Measurements from ENCODE around the gene P2RY8.

P2RY8 gene

GRCh38 chrX:1492421-1493012 is 44.5 kb downstream of the P2RY8 start:
- TF ChIP-seq MAX (IDR thresholded peaks at IDR 0.05): no peak
- TF ChIP-seq RAD21 (IDR thresholded peaks at IDR 0.05; ENCODE audit: low read depth): no peak
- TF ChIP-seq TAF1 (IDR thresholded peaks at IDR 0.05; ENCODE audit: low read depth): no peak
- TF ChIP-seq, protein P1, sequence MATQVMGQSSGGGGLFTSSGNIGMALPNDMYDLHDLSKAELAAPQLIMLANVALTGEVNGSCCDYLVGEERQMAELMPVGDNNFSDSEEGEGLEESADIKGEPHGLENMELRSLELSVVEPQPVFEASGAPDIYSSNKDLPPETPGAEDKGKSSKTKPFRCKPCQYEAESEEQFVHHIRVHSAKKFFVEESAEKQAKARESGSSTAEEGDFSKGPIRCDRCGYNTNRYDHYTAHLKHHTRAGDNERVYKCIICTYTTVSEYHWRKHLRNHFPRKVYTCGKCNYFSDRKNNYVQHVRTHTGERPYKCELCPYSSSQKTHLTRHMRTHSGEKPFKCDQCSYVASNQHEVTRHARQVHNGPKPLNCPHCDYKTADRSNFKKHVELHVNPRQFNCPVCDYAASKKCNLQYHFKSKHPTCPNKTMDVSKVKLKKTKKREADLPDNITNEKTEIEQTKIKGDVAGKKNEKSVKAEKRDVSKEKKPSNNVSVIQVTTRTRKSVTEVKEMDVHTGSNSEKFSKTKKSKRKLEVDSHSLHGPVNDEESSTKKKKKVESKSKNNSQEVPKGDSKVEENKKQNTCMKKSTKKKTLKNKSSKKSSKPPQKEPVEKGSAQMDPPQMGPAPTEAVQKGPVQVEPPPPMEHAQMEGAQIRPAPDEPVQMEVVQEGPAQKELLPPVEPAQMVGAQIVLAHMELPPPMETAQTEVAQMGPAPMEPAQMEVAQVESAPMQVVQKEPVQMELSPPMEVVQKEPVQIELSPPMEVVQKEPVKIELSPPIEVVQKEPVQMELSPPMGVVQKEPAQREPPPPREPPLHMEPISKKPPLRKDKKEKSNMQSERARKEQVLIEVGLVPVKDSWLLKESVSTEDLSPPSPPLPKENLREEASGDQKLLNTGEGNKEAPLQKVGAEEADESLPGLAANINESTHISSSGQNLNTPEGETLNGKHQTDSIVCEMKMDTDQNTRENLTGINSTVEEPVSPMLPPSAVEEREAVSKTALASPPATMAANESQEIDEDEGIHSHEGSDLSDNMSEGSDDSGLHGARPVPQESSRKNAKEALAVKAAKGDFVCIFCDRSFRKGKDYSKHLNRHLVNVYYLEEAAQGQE (IDR thresholded peaks at IDR 0.05; ENCODE audit: low read depth): no peak
- TF ChIP-seq USF1 (IDR thresholded peaks at IDR 0.05): no peak
- no peak for TF ChIP-seq FOXM1 (IDR thresholded peaks at IDR 0.05; ENCODE audit: borderline replicate concordance, low read depth)
- no peak for TF ChIP-seq EP300 (IDR thresholded peaks at IDR 0.05; ENCODE audit: borderline replicate concordance)
- no peak for TF ChIP-seq ZBTB7A (IDR thresholded peaks at IDR 0.05; ENCODE audit: low read depth)
- TF ChIP-seq CREB1 (IDR thresholded peaks at IDR 0.05; ENCODE audit: low read depth): no peak
- no peak for TF ChIP-seq CEBPB (IDR thresholded peaks at IDR 0.05)
- no peak for TF ChIP-seq EGR1 (IDR thresholded peaks at IDR 0.05)

GRCh38 chrX:1491851-1492349 is 45.1 kb downstream of the P2RY8 start:
- TF ChIP-seq TCF12 (IDR thresholded peaks at IDR 0.05; ENCODE audit: low read depth) (no peak), USF1 (IDR thresholded peaks at IDR 0.05) (no peak)

DNA sequence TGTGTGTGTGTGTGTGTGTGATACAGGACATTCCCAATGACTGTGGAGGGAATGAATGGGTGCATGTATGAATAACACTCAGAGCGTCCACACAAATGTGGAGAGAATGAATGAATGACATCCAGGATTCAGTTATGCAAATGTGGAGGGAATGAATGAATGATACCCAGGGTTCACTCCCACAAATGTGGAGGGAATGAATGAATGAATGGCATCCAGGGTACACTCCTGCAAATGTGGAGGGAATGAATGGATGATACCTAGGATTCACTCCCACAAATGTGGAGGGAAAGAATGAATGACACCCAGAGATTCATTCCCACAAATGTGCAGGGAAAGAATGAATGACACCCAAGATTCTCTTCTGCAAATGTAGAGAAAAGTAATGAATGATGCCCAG is 48.2 kb downstream of the P2RY8 start:
- TF ChIP-seq, protein P1 (IDR thresholded peaks at IDR 0.05; ENCODE audit: low read depth): no peak
- TF ChIP-seq TEAD4 (IDR thresholded peaks at IDR 0.05) (no peak), USF1 (IDR thresholded peaks at IDR 0.05) (no peak), YY1 (IDR thresholded peaks at IDR 0.05; ENCODE audit: low read depth) (no peak), CREB1 (IDR thresholded peaks at IDR 0.05; ENCODE audit: low read depth) (no peak), NFIC (IDR thresholded peaks at IDR 0.05) (no peak), EGR1 (IDR thresholded peaks at IDR 0.05) (no peak), CEBPB (IDR thresholded peaks at IDR 0.05) (no peak), RAD21 (IDR thresholded peaks at IDR 0.05; ENCODE audit: low read depth) (no peak), EP300 (IDR thresholded peaks at IDR 0.05; ENCODE audit: borderline replicate concordance) (no peak), TAF1 (IDR thresholded peaks at IDR 0.05; ENCODE audit: low read depth) (no peak), MAX (IDR thresholded peaks at IDR 0.05) (no peak), FOXM1 (IDR thresholded peaks at IDR 0.05; ENCODE audit: borderline replicate concordance, low read depth) (no peak), ZBTB7A (IDR thresholded peaks at IDR 0.05; ENCODE audit: low read depth) (no peak), TCF12 (IDR thresholded peaks at IDR 0.05; ENCODE audit: low read depth) (no peak)

DNA sequence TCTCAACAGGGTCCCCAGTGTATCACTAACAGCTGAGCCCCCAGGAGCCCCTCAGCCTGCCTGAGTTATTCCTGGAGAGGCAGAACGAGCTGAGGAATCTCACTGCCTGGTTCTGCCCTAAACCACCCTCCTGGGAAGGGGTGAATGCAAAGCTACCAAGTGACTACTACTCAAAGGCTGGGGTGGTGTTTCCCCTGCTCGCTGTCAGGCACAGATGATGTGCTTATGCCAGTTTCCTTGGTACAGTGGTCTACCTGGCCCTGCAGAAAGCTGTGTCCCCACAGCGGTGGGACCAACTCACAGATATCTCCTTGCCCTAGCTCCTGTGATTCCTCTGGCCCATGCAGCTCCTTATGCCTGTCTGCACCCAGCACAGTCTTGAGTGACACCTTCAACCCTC is 48.8 kb downstream of the P2RY8 start:
- TF ChIP-seq YY1 (IDR thresholded peaks at IDR 0.05; ENCODE audit: low read depth) (no peak), FOXM1 (IDR thresholded peaks at IDR 0.05; ENCODE audit: borderline replicate concordance, low read depth) (no peak)

DNA sequence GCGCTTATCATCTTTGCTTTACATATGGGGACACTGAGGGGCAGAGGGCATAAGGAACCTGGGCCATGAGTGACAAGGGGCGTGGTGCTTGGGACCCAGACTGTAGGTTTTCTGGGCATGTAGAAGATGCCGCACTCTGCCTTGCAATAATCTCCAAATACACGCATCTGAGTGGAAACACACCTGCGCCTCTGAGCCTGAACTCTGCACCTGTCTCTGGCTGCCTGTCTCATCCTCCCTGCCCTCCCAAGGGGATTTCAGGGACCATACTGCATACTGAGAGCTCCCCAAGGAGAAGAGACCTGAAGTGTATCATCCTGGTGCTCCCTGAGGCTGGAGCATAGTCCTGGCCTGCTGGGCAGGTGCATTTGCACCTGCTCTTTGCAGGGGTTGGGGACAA is 49.6 kb downstream of the P2RY8 start:
- TF ChIP-seq RAD21 (IDR thresholded peaks at IDR 0.05; ENCODE audit: low read depth): no peak
- no peak for TF ChIP-seq FOXM1 (IDR thresholded peaks at IDR 0.05; ENCODE audit: borderline replicate concordance, low read depth)
- TF ChIP-seq USF1 (IDR thresholded peaks at IDR 0.05): no peak
- TF ChIP-seq, protein P1 (IDR thresholded peaks at IDR 0.05; ENCODE audit: low read depth): no peak
- no peak for TF ChIP-seq EP300 (IDR thresholded peaks at IDR 0.05; ENCODE audit: borderline replicate concordance)
- no peak for TF ChIP-seq EGR1 (IDR thresholded peaks at IDR 0.05)
- no peak for TF ChIP-seq MAX (IDR thresholded peaks at IDR 0.05)
- no peak for TF ChIP-seq TAF1 (IDR thresholded peaks at IDR 0.05; ENCODE audit: low read depth)
- no peak for TF ChIP-seq YY1 (IDR thresholded peaks at IDR 0.05; ENCODE audit: low read depth)
- no peak for TF ChIP-seq CREB1 (IDR thresholded peaks at IDR 0.05; ENCODE audit: low read depth)
- no peak for TF ChIP-seq TEAD4 (IDR thresholded peaks at IDR 0.05)
- TF ChIP-seq NFIC (IDR thresholded peaks at IDR 0.05): no peak
- no peak for TF ChIP-seq TCF12 (IDR thresholded peaks at IDR 0.05; ENCODE audit: low read depth)
- no peak for TF ChIP-seq ZBTB7A (IDR thresholded peaks at IDR 0.05; ENCODE audit: low read depth)
- no peak for TF ChIP-seq CEBPB (IDR thresholded peaks at IDR 0.05)

All from Ishikawa (cell line).